WERI-Rb-1 (cell line): Measurements from ENCODE around the gene KLHL17.
"Not testable (repeated sequence)": the region's sequence is repeated elsewhere in the genome, so short reads cannot be mapped to it uniquely, and the experiment has no call there.

Experiments used
- DNase-seq: peaks from one replicate; pipeline ENCODE4 v3.0.0-alpha.2; 2020
- H3K27ac ChIP-seq: fragments of 250-450 bp; sonication (Bioruptor Pico); 2 replicates; pipeline ENCODE4 v1.5.1; 2020; ENCODE audit warnings: mild to moderate bottlenecking, moderate library complexity
- H3K27me3 ChIP-seq: fragments of 250-450 bp; sonication (Bioruptor Pico); 2 replicates; pipeline ENCODE4 v1.5.1; 2021; ENCODE audit warnings: mild to moderate bottlenecking, low read depth, moderate library complexity; ENCODE audit not compliant: insufficient read depth, severe bottlenecking
- H3K36me3 ChIP-seq: fragments of 250-450 bp; sonication (Bioruptor Pico); 2 replicates; pipeline ENCODE4 v1.5.1; 2020; ENCODE audit warnings: mild to moderate bottlenecking, moderate library complexity
- H3K4me3 ChIP-seq: 2 replicates; pipeline ENCODE4 v1.5.1; 2011; ENCODE audit warnings: low read depth, mild to moderate bottlenecking, control low read depth, low read length
- H3K9me3 ChIP-seq: fragments of 250-450 bp; sonication (Bioruptor Pico); 2 replicates; pipeline ENCODE4 v1.5.1; 2021; ENCODE audit warnings: mild to moderate bottlenecking, moderate library complexity; ENCODE audit not compliant: severe bottlenecking
- CTCF ChIP-seq: IDR thresholded peaks from 2 replicates; pipeline ENCODE4 v1.5.1; 2011; ENCODE audit warnings: low read depth, mild to moderate bottlenecking, control low read depth, inconsistent platforms, low read length

The KLHL17 gene

GRCh38 chr1:993379-993995 is 33.1 kb downstream of the KLHL17 start:
- no peak for TF ChIP-seq CTCF
- peak; percentile 7 for DNase-seq
- no peak overlapping the region for H3K27ac ChIP-seq
- H3K36me3 ChIP-seq, result peaks cover 12% of the 10 kb centered on the region
- peaks cover 3% of the 10 kb centered on the region for H3K9me3 ChIP-seq
- H3K27me3 ChIP-seq, result no peaks in the 10 kb centered on the region
- no peak overlapping the region for H3K4me3 ChIP-seq

GRCh38 chr1:994546-994945 is 34.2 kb downstream of the KLHL17 start:
- DNase-seq, H3K9me3 ChIP-seq, H3K27ac ChIP-seq, H3K4me3 ChIP-seq, H3K27me3 ChIP-seq: not testable (repeated sequence)
- peaks cover 12% of the 10 kb centered on the region for H3K36me3 ChIP-seq

DNA sequence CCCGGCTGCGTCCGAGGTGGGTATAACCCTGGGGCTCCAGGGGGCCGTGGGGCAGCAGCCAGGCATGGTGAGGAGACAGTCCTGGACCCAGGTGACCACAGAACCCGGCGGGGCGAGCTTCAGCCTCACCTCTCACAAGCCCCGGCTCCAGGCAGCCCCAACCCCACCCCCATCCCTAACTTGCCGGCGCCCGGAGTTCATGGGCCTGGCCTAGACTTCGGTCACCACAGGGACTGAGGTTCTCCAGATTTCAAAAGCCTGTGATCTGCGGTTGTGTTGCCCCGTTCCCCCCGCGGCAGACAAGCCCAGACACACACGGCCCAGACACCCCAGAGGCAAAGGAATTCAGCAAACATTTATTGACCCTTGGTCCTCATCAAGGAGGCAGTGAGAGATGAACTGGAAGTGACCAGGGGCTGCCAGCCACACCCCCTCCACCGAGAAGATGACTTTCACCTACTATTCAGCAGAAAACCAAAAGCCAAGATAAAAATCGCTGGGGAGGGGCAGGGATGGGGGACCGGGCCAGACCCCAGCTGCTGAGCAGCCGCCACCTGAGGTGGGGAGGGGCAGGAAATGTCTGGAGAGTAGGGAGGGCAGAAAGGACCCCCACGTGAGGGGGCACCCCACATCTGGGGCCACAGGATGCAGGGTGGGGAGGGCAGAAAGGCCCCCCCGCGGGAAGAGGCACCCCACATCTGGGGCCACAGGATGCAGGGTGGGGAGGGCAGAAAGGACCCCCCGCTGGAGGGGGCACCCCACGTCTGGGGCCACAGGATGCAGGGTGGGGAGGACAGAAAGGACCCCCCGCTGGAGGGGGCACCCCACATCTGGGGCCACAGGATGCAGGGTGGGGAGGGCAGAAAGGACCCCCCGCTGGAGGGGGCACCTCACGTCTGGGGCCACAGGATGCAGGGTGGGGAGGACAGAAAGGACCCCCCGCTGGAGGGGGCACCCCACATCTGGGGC is 35.6 kb downstream of the KLHL17 start:
- H3K27ac ChIP-seq, result no peak overlapping the region
- DNase-seq, result peak; percentile 7
- peaks cover 3% of the 10 kb centered on the region for H3K9me3 ChIP-seq
- no peak overlapping the region for H3K4me3 ChIP-seq
- no peak for TF ChIP-seq CTCF
- peaks cover 12% of the 10 kb centered on the region for H3K36me3 ChIP-seq
- no peaks in the 10 kb centered on the region for H3K27me3 ChIP-seq

DNA sequence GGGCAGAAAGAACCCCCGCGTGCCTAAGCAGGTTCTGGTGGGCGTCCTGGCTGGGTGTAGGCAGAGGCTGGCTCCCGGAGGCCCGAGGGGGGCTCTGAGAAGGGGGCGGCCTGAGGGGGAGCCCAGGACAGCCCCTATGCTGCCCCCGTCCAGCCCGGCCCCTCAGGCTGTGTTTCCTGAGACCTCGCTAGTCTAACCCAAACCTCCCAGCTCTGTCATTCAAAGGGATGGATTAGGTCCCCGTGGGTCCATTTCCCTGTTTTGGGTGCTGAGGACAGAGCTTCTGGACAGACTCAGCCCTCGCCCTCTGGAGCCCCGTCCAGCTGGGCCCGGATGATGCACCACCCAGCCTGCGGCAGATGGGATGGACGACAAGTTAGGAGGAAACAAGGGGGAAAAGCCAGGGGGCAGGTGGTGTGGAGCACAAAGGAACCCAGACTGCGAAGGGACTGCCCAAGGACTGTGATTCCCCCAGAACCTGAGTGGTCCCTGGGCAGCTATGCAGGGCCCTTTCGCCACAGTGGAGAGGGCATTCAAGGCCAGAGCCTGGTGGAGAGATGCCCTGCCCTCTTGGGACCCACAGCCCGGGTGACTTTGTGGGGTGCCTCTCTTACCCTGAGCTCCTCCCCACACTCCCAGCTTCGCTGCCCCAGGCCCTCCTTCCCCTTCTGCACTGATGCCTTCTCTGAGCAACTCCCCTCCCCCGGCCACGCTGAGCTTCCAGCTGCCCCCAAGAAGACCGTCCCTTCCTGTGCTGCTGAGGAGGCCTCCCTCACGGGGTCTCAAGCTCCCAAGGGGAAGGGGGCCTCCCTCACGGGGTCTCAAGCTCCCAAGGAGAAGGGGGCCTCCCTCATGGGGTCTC is 36.7 kb downstream of the KLHL17 start:
- peak overlapping the region; percentile 55 for H3K27ac ChIP-seq
- peak; percentile 37 for DNase-seq
- TF ChIP-seq CTCF, result no peak
- H3K27me3 ChIP-seq, result no peaks in the 10 kb centered on the region
- H3K9me3 ChIP-seq, result no peaks in the 10 kb centered on the region
- H3K36me3 ChIP-seq, result peaks cover 12% of the 10 kb centered on the region
- H3K4me3 ChIP-seq, result no peak overlapping the region

- peaks cover 12% of the 10 kb centered on the region for H3K36me3 ChIP-seq
- TF ChIP-seq CTCF, result no peak
- H3K27me3 ChIP-seq, result no peaks in the 10 kb centered on the region
- H3K27ac ChIP-seq, result peak overlapping the region; percentile 55
- DNase-seq, result no peak
- H3K9me3 ChIP-seq, result no peaks in the 10 kb centered on the region
- no peak overlapping the region for H3K4me3 ChIP-seq
Observed at GRCh38 chr1:997713-997992, 37.3 kb downstream of the KLHL17 start.
